Right lobe of liver (tissue), 4 donors: ENCODE measurements around the gene TIFAB.

Experiments used
- POLR2A ChIP-seq: fragments of 450-650 bp; IDR thresholded peaks from one replicate; pipeline ENCODE4 v1.6.1; 2017; ENCODE audit warnings: antibody characterized with exemption, mild to moderate bottlenecking
- TF ChIP-seq, protein P1 (sequence below), 4 donors: fragments of 200-600 bp in 3 of 4; fragments of 450-650 bp in 1 of 4; IDR thresholded peaks; one replicate each; pipeline versions ENCODE4 v1.5.1 to v1.8.0; 2016 to 2022; ENCODE audit warnings: antibody characterized with exemption in 4 of 4, mild to moderate bottlenecking in 2 of 4
- donor health status: DM: no; HTN: no; CAD: no.
- donor health status: DM: no; HTN: no; CAD: no.
- donor health status: DM: no; HTN: yes; CAD: no.

DNA sequence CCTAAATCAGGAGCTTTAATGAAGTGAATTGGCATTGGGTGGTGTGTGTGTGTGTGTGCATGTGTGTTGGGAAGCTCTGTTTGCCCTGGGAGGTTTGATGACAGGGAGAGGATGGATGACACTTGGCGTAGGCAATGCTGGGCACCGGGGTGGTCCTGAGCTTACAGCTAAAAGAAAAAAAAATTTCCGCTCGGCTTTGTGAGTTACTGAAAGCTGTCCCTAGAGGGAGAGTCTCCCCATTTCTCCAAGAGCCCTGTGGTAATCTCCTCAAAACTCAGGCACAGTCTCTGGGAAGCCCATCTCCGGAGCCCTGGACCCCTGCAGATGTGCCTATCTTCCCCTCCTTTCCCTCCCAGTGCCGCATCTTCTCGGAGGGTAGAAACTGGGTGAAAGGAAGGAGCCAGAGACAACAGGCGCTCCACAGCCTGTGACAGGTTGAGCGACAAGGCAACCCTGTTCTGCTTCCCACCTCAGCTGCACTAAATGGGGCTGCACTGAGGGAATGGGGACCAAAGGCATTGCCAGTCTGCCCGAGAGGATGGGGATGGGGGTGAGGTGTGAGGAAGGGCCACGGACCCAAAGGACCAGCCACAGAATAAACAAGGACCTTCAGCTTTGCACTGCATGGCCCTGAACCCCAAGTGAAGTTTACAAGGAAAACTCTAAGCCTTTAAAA is 35.8 kb upstream of the TIFAB start:
- TF ChIP-seq, protein P1, sequence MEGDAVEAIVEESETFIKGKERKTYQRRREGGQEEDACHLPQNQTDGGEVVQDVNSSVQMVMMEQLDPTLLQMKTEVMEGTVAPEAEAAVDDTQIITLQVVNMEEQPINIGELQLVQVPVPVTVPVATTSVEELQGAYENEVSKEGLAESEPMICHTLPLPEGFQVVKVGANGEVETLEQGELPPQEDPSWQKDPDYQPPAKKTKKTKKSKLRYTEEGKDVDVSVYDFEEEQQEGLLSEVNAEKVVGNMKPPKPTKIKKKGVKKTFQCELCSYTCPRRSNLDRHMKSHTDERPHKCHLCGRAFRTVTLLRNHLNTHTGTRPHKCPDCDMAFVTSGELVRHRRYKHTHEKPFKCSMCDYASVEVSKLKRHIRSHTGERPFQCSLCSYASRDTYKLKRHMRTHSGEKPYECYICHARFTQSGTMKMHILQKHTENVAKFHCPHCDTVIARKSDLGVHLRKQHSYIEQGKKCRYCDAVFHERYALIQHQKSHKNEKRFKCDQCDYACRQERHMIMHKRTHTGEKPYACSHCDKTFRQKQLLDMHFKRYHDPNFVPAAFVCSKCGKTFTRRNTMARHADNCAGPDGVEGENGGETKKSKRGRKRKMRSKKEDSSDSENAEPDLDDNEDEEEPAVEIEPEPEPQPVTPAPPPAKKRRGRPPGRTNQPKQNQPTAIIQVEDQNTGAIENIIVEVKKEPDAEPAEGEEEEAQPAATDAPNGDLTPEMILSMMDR (IDR thresholded peaks at IDR 0.05) = no peak
- no peak for TF ChIP-seq POLR2A
